CD4-positive, alpha-beta T cell (primary cell): ENCODE measurements around the gene GPR37. TPM values are rescaled to one million over a fixed set of nuclear protein-coding genes. Genes with fewer than 3 reads are reported as not detected.

ENCODE experiments used
- ATAC-seq: fragments of 200-7000 bp; cut with Tn5 transposase; one replicate; pipeline ENCODE4 v1.10.0; 2022; ENCODE audit warnings: mild to moderate bottlenecking; ENCODE audit not compliant: poor library complexity
- CTCF ChIA-PET: fragments of 350-600 bp; sonication (Branson Sonifier 250); formaldehyde crosslinking; loops from one replicate; lab custom pipeline; 2021; ENCODE audit warnings: antibody characterized with exemption, inconsistent platforms; lab: Charles Lee
- POLR2A ChIA-PET: fragments of 350-600 bp; sonication (Branson Sonifier 250); formaldehyde crosslinking; loops from one replicate; lab custom pipeline; 2021; ENCODE audit warnings: antibody characterized with exemption, inconsistent platforms; lab: Charles Lee
- DNase-seq, 14 experiments: peaks; one replicate each; pipeline ENCODE4 v3.0.0-alpha.2; 2013 to 2020; ENCODE audit warnings: mixed read lengths in 2 of 14
- H3K27ac ChIP-seq, 2 donors: one replicate each; pipeline versions ENCODE4 v1.5.1 to v1.7.0; 2013; ENCODE audit warnings: low read length in 2 of 2, low read depth in 1 of 2, mild to moderate bottlenecking in 1 of 2
- H3K27me3 ChIP-seq, 2 experiments: 1 replicate in 1 of 2; 2 replicates in 1 of 2; pipeline versions ENCODE4 v1.6.1 to v1.7.0; 2013; ENCODE audit warnings: low read length in 2 of 2, control low read depth in 1 of 2, mild to moderate bottlenecking in 1 of 2, moderate library complexity in 1 of 2; ENCODE audit not compliant: insufficient read depth in 2 of 2, control insufficient read depth in 1 of 2
- H3K36me3 ChIP-seq: one replicate; pipeline ENCODE4 v1.6.1; 2013; ENCODE audit warnings: low read length, control low read depth; ENCODE audit not compliant: insufficient read depth
- H3K4me1 ChIP-seq: one replicate; pipeline ENCODE4 v1.6.1; 2013; ENCODE audit warnings: low read length, control low read depth; ENCODE audit not compliant: insufficient read depth
- H3K4me3 ChIP-seq: one replicate; pipeline ENCODE4 v1.5.1; 2013; ENCODE audit warnings: mild to moderate bottlenecking, low read length, moderate library complexity
- H3K9me3 ChIP-seq, 2 experiments: 1 replicate in 1 of 2; 2 replicates in 1 of 2; pipeline versions ENCODE4 v1.6.1 to v1.7.0; 2013; ENCODE audit warnings: low read length in 2 of 2, mild to moderate bottlenecking in 2 of 2, control low read depth in 1 of 2, moderate library complexity in 1 of 2; ENCODE audit not compliant: control insufficient read depth in 1 of 2, insufficient read depth in 1 of 2
- H3K27ac Mint-ChIP-seq: one replicate; pipeline ENCODE4 v1.8.0; 2020; ENCODE audit warnings: mixed read lengths
- H3K27me3 Mint-ChIP-seq: one replicate; pipeline ENCODE4 v1.8.0; 2021; ENCODE audit warnings: mixed read lengths
- H3K36me3 Mint-ChIP-seq: one replicate; pipeline ENCODE4 v1.8.0; 2021; ENCODE audit warnings: low read depth, mixed read lengths
- H3K4me1 Mint-ChIP-seq: one replicate; pipeline ENCODE4 v1.8.0; 2021; ENCODE audit warnings: low read depth, mixed read lengths
- H3K4me3 Mint-ChIP-seq: one replicate; pipeline ENCODE4 v1.8.0; 2020; ENCODE audit warnings: mild to moderate bottlenecking, mixed read lengths
- H3K9me3 Mint-ChIP-seq: one replicate; pipeline ENCODE4 v1.8.0; 2020; ENCODE audit warnings: mixed read lengths
- CTCF ChIP-seq: fragments of 200-600 bp; IDR thresholded peaks from one replicate; pipeline ENCODE4 v1.8.0; 2022; ENCODE audit warnings: antibody characterized with exemption, mild to moderate bottlenecking
- intact Hi-C, 2 experiments: fragments of 100-400 bp; cut with DNase I in 1 of 2; cut with micrococcal nuclease in 1 of 2; formaldehyde crosslinking; loops; one replicate each; pipeline versions ENCODE4 v1.15.1 to v1.9.0; 2023 to 2025; cut with DNase I, micrococcal nuclease
- total RNA-seq, 174 experiments: library from RNA in 2 of 174; stranded (reverse) in 2 of 174; gene quantifications; one replicate each; pipeline ENCODE4 v1.2.3 and lab custom pipeline; 2021 to 2026

Gene GPR37
- total RNA-seq, 2 experiments from 2014 or later: not detected

- TF ChIP-seq CTCF: no peak
- no peaks in the 10 kb centered on the region for H3K4me1 ChIP-seq
- Mint-ChIP-seq H3K4me1 (no peaks in the 10 kb centered on the region), H3K9me3 (peaks cover 8% of the 10 kb centered on the region), H3K27me3 (no peaks in the 10 kb centered on the region), H3K36me3 (no peaks in the 10 kb centered on the region), H3K27ac (no peak overlapping the region), H3K4me3 (no peak overlapping the region)
- no peak overlapping the region for H3K27ac ChIP-seq
- H3K9me3 ChIP-seq: no peaks in the 10 kb centered on the region
- H3K4me3 ChIP-seq: no peak overlapping the region
- H3K36me3 ChIP-seq: no peaks in the 10 kb centered on the region
- no peaks in the 10 kb centered on the region for H3K27me3 ChIP-seq
- intact Hi-C loops: no loop called here
- ChIA-PET POLR2A (no interaction called here), CTCF (no interaction called here)
- no peak for DNase-seq
- ATAC-seq: no peak
These were observed 66.6 kb downstream of the GPR37 start for GRCh38 chr7:124698964-124699363.

- Mint-ChIP-seq H3K4me1 (no peaks in the 10 kb centered on the region), H3K4me3 (no peak overlapping the region), H3K9me3 (peaks cover 8% of the 10 kb centered on the region), H3K27me3 (no peaks in the 10 kb centered on the region), H3K27ac (no peak overlapping the region), H3K36me3 (no peaks in the 10 kb centered on the region)
- Histone ChIP-seq H3K4me3 (no peak overlapping the region), H3K27ac (no peak overlapping the region), H3K36me3 (no peaks in the 10 kb centered on the region), H3K27me3 (no peaks in the 10 kb centered on the region), H3K9me3 (no peaks in the 10 kb centered on the region), H3K4me1 (no peaks in the 10 kb centered on the region)
- CTCF ChIA-PET: no interaction called here
- POLR2A ChIA-PET: no interaction called here
- ATAC-seq (no peak), DNase-seq (no peak)
- no peak for TF ChIP-seq CTCF
- intact Hi-C loops: no loop called here
These were observed 67.8 kb downstream of the GPR37 start for GRCh38 chr7:124697746-124698145.

Other genes starting within 250 kb of the GPR37 start
- gene POT1, start 164.0 kb upstream of the GPR37 start, total RNA-seq: 1 to 10 TPM; 8.0 to 8.3 TPM